HG03432 (cell line): ENCODE measurements around the gene NAT9.

Source experiments
- ATAC-seq: cut with Tn5 transposase; IDR thresholded peaks from one replicate; pipeline ENCODE4 v1.9.1; 2021; ENCODE audit warnings: mild to moderate bottlenecking, moderate library complexity; ENCODE audit not compliant: unreplicated experiment

Gene NAT9

DNA sequence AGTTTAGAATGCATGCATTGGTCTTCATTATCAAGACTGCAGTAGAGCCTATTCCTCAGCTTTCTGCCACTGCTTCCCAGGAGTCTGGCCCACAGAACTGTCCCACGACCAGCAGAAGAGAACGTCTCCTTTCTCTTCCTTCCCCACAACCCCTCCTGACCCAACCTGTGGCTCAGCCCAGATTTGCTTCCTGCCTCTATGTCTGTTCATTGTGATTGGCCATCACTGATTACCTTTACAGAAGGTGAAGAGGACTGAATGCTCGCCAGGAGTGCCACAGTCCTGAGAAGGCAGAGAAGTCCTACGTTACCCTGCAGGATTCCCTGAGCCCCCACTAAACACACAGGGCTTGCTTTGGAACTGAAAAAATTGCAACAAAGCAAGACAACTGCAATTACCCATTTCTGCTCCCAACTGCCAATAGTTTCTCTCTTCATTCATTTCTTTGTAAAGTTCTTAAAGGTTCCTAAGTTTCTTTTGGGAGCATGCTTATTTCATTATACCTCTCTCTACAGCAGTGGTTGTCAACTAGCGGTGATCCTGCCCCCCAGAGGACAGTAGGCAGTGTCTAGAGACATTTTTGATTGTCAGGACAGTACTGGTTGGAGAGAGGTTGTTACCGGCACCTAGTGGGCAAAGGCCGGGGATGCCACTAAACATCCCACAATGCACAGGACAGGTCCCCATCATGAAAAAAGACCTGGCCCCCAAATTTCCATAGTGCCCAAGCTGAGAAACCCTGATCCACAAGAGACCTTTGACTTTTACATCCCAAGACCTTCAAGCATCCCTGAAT lies 4.5 kb upstream of the NAT9 start:
- ATAC-seq, result no peak

DNA sequence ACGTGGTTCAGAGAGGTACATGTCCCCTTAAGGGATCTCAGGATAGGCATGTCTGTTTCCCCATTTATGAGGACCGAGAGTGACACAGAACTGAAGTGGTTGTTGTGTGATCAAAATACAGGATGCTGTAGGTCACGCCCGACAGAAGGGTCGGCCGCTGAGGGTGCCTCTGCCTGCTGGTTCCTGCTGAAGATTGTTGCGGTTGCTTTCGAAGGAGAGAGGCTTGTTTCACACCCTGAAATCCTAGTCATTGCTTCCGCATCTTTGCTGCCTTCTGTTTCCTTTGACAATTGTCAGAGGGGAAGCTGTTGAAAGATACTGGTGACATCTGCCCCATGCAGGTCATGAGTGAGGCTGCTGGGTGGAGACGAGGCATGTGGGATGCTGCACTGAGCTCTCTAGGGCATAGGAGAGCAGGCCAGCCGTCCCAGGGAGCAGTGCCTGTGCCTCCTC lies 3.8 kb upstream of the NAT9 start:
- ATAC-seq, result peak; percentile 64

- ATAC-seq, result no peak
These were observed 3.4 kb upstream of the NAT9 start for GRCh38 chr17:74779501-74779900.

GRCh38 chr17:74778960-74779359 lies 2.8 kb upstream of the NAT9 start:
- no peak for ATAC-seq

DNA sequence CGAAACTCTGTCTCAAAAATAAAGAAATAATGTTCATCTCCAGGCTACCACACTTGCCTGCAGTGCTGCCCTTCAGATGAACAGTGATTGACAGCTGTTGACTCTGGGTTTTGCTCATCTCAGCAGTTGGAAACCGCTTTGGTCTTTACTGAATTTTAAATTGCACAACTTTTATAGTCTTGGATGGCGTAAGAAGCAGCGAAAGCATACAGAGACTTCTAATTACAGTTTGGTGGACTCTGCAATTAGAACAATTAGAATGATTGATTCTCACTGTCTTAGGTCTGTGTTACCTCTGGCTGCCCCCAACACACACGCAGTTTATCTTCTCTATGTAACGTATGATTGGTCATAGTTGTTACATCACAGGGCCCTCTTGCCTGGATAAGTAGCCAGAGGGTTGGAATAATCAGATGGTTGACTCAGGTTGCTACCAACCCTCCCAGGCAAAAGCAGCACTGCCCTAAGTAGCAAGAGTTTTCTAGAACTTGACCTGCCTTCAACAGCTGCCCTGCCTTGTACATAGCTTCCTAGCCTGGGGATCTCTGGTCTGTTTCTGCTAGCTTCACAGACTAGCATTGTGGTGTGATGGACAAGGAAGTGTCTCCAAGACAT lies 1.9 kb upstream of the NAT9 start:
- no peak for ATAC-seq

- ATAC-seq, result no peak
These were observed 845 bp upstream of the NAT9 start for GRCh38 chr17:74776990-74777389.

GRCh38 chr17:74775409-74776043 lies 619 bp downstream of the NAT9 start:
- ATAC-seq, result no peak

GRCh38 chr17:74773871-74774286 lies 2.3 kb downstream of the NAT9 start:
- ATAC-seq, result no peak

DNA sequence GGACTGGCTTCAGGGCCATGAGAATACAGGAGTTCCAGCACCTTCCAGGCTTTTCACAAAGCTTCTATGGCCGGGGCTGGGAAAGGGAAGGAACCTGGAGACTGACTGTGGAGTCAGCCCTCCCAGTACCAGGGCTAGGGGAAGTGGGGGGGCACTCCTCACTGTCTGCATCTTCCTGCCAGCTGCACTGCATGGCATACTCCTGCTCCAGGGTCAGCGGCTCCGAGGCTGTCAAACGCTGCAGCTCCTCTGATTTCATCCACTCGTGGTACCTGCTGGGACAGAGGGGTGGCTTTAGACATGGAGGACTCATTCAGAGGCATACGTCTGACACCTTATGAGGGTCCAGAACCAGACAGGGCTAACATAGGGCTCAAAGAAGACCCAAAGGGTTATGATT lies 2.7 kb downstream of the NAT9 start:
- ATAC-seq, result no peak

GRCh38 chr17:74772053-74772452 lies 4.1 kb downstream of the NAT9 start:
- ATAC-seq, result no peak

DNA sequence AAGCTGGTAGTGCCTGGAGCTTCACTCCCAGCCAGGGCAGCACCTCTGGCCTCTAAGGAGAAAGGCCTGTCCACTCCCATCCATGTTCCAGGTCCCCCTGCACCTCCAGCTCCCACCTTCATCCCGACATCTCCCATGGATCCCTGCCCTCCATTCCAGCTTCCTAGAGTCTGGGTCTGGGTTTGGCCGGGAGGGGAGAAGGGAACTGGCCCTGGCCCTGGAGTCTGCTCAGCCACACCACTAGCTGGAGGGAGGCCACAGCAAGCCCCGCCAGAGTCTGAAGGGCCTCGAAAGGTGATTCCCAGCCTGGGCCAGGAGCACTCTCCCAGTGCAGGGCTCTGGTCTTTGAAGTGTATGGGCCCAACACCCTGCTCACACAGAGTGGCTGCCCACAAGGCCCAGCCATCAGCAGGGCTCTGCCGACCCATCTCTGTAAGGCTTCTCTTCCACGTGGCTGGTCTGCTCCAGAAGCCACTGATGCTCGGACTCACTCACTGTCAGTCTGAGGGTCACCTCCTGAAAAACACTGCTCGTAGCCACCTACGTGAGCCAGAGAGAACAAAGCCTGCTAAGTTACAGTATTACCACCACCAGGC lies 4.7 kb downstream of the NAT9 start:
- ATAC-seq, result no peak

- ATAC-seq, result no peak
These were observed 5.4 kb downstream of the NAT9 start for GRCh38 chr17:74770498-74771318.

DNA sequence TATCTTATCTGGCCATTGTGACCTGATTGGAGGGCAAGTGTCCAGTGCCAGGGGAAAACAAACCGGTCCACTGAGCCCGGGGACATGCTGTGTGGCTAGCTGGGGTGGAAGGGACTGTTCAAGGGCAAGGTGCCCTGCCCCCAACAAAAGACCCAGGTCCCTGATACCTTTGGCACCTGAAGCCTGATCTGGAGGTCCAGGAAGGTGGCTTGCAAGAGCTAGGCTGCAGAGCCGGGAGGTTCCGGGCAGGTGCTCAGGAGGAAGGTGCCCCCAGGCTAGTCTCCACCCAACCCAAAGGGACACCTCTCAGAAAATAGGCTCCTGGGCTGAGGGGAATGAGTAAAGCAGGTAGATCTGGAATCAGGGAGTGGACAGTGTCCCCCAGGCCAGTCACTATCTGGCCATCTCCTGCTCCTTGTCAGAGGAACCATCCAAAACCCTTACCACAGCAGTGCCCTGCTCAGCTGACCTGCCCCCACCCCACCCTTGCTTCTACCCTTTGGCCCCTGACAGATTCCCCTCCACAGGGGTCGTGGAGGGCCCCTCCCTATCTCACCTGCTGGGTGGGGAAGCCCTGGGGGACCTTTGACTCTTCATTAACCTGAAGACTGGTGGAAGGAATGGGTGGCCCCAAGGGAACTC lies 6.2 kb downstream of the NAT9 start:
- ATAC-seq, result no peak

GRCh38 chr17:74769266-74769855 lies 6.8 kb downstream of the NAT9 start:
- ATAC-seq, result no peak

GRCh38 chr17:74768763-74769114 lies 7.4 kb downstream of the NAT9 start:
- no peak for ATAC-seq

DNA sequence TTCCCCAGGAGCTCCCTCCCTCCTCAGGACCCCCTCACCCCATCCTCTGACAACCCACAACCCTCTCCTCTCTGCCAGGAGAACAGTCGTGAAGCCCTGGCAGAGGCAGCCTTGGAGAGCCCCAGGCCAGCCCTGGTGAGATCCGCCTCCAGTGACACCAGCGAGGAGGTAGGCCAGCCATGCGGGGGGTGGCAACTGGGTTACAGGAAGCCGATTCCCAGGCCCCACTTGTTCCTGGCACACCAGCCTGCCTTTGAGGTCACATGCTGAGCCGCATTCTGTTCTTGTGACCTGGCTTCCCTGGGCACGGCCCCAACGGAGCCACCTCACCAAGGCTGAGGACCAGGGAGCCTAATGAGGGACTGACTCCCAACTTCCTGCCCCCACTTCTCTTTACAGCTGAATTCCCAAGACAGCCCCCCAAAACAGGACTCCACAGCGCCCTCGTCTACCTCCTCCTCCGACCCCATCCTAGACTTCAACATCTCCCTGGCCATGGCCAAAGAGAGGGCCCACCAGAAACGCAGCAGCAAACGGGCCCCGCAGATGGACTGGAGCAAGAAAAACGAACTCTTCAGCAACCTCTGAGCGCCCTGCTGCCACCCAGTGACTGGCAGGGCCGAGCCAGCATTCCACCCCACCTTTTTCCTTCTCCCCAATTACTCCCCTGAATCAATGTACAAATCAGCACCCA lies 7.9 kb downstream of the NAT9 start:
- ATAC-seq, result no peak

DNA sequence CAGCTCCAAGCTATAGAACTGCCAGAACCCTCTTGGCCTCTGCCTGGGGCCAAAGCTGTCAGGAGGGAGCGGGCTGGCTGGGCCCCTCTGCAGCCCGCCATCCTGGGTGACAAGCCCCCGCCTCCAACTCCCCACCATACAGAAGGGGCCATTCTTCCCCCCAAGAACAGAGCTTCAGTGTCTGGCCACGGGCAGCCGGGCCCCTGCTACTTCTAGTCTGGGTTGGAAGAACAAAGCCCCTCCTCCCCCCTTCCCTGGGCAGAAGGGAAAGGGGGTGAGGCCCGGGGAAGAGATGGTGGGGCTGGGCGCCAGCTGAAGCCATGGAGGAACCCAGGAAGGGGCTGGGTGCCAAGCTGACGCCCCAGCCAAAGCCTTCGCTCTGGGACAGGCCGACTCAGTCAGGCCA lies 9.0 kb downstream of the NAT9 start:
- no peak for ATAC-seq

- no peak for ATAC-seq
These were observed 9.7 kb downstream of the NAT9 start for GRCh38 chr17:74766413-74766812.

DNA sequence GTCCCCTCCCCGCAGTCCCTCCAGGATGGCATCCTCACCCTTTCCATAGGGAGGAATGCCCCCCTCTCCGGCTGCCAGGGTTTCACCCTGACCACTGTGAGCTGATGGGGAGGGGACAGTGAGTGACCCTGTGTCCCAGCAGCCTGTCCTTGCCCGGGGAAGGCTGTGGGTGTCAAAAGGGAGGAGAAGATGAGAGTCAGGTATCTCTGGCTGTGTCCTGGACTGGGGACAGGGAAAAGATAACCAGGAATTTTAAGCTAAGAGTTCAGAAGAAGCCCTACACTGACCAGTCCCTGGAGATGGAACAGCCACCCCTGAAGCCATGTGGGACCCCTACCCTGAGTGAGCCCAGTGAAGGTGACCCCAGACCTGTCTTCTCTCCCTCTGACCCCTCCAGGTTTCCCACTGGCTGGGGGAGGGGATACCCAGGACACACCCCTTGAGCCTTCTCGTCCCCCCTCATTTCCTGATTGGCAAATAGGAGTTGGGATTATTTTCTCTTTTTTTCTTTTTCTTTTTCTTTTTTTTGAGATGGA lies 11.3 kb downstream of the NAT9 start:
- no peak for ATAC-seq
